GM04503 (cell line): ENCODE data around the gene ROBO1.
"Not testable (repeated sequence)": the region's sequence is repeated elsewhere in the genome, so short reads cannot be mapped to it uniquely, and the experiment has no call there.

Experiments used
- DNase-seq: peaks from one replicate; pipeline ENCODE4 v3.0.0-alpha.2; 2012; ENCODE audit warnings: low read depth

Gene ROBO1

DNA sequence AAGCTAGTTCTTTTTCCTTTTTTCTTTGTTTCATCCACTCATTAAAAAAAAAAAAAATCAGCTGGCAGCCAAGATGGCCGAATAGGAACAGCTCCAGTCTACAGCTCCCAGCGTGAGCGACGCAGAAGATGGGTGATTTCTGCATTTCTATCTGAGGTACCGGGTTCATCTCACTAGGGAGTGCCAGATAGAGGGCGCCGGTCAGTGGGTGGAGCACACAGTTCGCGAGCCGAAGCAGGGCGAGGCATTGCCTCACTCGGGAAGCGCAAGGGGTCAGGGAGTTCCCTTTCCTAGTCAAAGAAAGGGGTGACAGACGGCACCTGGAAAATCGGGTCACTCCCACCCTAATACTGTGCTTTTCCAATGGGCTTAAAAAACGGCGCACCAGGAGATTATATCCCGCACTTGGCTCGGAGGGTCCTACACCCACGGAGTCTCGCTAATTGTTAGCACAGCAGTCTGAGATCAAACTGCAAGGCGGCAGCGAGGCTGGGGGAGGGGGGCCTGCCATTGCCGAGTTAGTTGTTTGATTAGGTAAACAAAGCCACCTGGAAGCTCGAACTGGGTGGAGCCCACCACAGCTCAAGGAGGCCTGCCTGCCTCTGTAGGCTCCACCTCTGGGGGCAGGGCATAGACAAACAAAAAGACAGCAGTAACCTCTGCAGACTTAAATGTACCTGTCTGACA, 1092.5 kb downstream of the ROBO1 start:
- DNase-seq, result not testable (repeated sequence)

DNA sequence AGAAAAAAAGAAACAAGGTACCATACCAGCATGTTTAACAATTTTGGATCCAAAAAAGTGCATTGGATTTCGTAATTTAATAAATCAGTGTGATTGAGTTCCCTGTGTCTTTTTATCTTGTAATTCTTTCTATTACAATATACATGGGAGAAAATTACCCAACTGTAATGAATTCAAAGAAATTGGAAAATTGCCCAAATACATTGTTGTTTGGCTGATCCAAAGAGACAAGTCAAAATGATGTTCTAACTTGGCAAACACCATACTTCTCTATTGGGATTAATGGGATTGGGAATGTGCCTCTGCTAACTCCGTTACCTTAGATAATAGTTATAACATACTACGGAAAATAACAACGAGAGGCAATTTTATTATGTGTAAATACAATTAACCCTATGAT, 1097.1 kb downstream of the ROBO1 start:
- DNase-seq, result no peak

DNA sequence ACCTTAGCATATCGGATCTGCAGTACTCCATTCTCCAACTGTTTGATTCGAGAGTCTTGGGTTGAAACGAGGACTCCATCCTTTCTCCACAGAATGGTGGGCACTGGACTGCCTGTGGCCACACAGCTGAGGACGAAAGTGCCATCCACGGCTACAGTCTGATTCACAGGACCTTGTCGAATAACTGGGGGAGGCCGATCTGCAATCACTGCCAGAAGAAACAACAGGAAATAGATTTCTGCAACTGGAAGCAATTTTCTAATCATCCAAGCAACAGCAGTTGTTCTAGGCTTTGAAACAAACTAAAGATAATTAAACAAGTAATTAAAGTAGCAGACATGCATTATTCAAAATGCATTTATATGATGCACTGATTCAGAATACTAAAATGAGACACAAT, 1097.7 kb downstream of the ROBO1 start:
- DNase-seq, result no peak

DNA sequence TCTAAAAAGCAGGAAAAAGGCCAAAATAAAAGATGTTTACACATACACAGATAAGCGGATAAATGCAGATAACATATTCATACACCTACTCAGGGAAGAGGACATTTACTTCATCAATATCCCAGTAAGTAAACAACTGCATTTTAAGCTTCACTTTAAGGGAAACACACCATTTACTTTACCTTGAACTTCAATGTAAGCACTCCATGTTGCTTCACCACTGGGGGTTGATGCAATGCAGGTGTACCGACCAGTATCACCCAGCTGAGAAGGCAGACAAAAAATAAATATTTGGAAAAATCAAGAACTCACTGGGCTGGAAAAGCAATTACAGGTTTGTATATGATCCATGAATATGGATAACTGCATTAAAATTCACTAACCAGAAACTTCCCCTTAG, 1099.5 kb downstream of the ROBO1 start:
- DNase-seq, result no peak

DNA sequence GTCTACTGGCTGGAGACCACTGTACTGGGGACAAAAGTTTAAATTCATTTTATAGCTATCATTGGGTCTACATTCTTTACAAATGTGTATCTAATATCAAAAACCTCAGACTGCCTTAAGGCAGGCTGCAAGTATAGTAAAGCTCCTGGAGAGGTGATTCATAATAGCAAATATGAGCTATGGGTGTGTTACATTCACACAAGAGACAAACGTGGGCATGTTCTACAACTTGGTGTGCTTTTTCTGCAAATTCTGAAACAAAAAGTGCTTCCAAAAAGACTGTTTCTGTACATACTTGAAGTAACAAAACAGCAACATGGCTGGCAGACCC, 1101.4 kb downstream of the ROBO1 start:
- DNase-seq, result no peak

DNA sequence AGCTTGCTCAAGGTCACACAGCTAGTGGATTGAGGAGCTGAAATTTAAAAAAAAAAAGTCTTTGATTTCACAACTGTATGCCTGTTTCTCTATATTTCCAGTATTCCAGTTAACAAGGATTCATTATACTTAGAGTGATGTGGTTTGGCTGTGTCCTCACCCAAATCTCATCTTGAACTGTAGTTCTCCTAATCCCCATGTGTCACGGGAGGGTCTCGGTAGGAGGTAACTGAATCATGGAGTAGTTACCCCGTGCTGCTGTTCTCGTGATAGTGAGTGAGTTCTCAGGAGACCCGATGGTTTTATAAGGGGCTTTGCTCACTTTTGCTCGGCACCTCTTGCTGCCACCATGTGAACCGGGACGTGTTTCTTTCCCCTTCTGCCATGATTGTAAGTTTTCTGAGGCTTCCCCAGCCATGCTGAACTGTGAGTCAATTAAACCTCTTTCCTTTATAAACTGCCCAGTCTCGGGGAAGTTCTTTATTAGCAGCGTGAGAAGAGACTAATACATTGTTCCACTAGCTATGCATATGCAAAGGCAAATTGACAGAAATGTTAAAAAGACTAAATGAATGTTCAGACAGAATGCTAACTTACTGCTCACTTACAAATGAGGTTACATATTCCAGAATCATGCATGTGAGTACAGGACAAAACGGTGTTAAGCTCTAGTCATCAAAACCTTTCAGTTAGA, 1101.9 kb downstream of the ROBO1 start:
- no peak for DNase-seq

DNA sequence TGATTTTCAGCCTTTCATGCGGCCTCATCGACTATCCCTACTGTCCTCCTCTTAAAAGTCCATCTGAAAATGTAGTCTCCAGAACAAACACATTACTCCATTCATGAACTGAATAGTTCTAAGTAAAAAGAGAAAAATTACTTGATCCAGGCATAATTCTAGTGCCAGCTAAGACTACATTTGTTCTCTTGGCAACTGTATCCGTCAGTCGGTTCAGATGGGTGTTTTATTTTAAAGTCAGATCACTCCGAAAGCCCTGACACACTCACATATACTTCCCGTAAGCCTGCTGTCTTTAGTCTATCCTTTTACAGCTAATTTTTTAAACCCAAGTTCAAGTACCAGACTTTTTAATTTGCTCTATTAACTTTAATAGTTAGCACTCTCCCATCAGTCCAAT, 1102.7 kb downstream of the ROBO1 start:
- no peak for DNase-seq

DNA sequence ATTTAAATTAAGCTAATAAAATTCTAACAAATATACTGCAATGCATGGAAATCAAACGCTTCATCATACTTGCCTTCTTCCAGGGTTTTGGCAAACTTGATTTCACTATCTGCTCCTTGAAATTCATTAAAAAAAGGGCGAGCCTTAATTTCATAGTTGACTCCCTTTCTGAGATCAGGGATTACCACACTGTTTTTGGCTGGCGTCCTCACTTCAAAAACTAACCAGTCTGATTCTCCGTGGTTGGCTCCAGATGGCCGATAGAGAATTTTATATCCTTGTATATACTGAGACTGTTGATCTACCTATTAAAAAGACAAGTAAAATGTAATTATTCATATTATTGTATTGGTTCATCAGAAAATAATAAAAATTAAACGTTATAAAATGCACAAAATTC, 1106.8 kb downstream of the ROBO1 start:
- DNase-seq, result no peak

DNA sequence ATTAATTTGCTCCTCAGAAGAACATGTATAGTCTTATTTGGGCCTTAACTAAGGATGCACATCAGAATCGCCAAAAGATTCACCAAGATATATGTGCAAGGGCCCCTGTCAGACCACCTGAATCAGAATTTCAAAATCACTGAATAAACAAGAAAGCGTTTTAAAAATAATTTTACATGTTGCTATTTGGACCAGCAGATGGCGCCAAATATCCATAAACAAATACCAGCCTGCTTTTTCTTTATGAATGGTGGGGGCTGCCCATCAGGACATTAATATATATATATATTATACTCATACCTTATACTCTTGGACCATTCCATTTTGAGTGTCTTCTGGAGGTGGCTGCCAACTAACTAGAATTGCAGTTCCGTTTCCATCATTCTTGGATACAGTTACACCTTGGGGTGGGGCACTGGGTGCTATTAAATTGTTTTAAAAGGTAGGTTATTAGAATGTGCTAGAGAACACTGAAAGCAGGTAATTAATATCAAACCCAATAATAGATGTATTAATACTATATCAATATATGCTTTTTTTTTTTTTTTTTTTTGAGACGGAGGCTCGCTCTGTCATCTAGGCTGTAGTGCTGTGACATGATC, 1108.3 kb downstream of the ROBO1 start:
- DNase-seq, result no peak

DNA sequence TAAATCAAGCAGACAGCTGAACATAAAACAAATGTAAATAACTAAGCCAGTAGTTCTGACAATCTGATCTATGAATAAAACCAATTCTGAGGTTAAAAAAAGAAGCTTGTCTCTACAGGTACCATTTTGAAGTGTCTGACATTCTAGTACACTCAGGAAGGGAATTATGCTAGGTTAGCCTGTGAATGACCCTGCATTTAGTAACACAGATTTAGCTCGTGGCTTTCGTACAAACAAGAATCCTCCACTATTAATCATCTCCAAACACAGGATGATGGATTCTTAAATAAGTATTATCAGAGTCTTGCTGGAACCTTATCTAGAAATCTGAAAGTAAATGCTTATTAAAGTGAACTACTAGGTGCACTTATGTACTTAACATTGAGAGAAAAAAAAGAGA, 1120.1 kb downstream of the ROBO1 start:
- no peak for DNase-seq

DNA sequence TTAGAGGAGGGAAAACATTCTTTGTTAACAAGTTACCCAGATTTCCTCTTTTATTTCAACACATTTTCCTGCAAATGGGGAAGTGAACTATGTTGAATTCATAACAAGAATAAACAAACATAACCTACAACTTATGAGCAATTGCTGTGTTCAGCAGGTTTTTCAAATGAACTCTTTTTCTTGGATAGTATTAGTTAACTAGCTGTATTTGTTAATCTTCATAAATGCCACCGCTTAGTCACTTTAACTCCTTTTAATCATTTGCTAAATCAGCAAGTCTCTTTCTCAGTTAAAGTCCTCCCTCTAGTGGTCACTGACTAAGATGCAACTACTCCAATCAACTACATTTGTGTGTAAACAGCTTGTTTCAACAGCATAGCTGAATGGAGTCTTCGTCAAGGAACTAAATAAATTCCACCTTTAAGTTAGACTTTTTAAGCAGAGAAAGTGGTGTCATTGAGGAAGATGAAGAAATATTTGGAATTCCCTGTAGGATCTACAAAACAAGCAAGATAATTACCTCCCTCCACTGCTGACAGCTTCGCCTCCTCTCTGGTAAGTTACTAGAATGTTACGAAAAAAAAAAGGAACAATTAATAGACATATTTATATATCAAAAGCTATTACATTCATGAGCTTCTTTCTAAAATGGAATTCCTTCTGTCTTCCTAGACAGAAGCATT, 1122.0 kb downstream of the ROBO1 start:
- no peak for DNase-seq

DNA sequence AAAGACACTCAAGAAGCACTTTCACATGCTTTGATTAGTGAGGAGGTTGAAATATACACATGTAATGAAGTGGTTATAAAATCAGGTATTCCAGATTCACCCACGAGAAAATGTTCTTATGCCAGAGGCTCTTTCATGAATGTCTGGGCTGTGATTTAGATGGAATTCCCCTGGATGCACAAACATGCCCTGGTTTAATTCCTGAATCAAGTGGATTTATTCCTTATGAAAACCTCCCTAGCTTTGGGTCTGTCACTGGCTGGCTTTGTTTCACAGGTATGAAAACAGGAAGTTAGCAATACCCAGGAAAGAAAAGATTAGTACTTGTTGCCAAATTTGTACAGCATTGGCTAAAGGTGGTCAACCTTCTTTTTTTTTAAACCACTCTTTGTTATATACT, 1123.0 kb downstream of the ROBO1 start:
- DNase-seq, result no peak

DNA sequence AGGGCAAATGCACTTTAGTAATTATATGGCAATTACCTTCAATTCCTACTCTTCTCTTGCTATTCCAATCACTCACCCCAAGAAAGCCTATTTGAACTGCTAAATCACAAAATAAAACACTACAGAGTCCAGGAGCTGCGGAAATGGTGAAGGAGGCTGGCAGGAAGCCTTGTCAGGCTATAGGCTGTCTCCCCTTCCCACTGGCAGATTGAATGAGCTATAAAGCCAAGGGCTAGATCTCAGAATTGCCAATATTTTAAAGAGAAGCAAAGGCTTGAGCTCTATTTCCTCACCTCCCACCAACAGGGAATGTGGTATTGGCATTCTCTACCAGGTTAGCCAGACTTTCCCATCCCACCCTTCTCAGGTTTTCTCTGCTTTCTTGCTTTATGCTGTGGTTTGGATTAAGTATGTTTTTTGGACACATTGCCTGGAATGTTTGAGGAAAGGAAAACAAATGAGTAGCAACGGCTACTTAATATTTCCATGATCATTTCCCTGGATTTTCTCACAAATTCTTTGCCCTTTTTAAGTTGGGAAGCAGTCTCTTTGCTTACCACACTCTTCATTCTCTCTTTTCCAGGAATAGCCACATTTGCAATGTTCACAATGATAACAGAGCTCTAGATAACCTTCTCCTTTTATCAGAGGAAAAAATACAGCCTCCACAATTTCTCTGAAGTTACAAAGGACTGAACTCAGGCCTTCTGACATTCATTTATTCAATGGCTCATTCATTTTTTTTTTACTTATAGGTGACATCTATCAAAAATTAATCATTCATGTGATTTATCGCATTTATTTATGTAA, 1125.4 kb downstream of the ROBO1 start:
- no peak for DNase-seq

DNA sequence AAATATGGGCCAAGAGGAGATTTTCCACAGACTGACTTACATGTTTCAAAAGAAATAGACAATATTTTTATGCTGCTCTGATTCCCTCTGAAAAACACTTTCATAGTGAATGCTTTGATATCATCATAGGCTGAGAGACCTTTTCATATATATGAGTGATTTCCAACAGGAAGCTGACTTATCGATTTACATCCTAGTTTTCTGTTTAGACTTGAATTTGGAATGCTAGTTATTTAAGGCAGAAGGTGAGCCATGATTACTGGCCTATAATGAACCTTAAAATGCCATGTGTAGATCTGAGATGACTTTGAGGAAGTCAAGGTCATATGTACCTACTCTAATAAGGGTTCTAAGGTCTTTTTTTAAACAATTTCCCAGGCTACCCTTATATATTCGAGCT, 1126.1 kb downstream of the ROBO1 start:
- no peak for DNase-seq

DNA sequence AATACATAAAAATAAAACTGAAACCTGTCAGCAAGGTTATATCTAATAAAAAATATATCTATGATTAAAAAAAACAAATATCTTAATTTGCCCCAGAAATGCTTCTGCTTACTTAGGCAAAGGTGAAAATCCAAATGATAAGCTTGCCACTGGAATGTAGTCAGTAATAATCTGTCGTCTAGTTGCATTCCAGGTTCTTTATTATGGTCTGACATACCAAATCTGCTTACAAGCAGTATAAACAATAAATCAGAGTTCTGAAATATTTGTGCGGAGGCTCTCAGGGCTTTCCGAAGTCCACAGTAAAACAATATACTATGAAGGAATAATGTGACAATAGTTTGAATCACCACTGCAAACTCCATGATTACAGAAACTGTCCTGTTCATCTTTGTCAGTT, 1133.5 kb downstream of the ROBO1 start:
- DNase-seq, result no peak

DNA sequence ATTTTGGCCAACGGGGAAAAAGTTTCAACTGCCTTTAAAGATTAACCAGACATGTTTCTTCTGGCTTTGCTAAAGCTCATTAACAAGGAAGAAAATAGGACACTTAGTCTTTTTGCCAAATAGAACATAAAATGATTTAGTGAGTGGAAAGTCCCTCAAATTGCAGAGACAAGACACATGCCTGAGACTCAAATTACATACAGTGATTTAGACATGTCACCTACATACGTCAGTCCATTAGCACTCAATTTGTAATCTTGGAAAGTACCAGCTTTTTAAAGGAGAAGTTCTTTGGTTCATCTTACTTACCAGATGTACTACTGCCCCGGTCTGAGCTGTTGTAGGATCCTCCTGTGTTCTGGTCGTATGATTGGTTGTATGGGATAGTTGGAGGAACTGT, 1134.2 kb downstream of the ROBO1 start:
- DNase-seq, result no peak

DNA sequence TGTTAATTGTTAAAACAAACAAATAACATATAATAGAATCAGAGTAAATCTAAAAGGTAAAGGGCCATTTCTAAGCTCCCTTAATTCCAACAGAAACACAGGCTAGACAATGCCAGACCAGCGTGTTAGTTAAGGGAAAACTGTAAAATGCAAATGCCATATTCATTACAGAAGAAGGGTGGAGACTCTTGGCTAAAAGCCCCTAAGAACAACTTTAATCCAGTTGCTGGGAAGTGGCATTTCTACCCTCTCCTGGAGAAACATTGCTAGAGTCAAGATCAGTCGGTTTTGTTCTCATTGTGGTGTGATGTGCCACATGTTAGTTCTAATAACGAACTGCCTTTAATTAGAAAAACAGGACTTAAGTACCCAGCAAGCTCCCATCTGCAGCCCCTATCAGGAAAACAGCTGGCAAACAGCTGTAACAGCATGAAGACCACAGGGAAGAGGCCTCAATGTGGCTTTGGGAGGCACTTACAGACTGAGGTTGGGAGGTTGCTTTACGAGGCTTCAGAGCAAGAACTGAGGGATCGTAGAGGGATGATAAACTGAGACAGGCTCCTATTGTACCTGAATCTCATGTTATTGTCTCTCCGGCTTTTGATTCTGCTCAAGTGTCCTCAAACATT, 1134.8 kb downstream of the ROBO1 start:
- DNase-seq, result no peak

DNA sequence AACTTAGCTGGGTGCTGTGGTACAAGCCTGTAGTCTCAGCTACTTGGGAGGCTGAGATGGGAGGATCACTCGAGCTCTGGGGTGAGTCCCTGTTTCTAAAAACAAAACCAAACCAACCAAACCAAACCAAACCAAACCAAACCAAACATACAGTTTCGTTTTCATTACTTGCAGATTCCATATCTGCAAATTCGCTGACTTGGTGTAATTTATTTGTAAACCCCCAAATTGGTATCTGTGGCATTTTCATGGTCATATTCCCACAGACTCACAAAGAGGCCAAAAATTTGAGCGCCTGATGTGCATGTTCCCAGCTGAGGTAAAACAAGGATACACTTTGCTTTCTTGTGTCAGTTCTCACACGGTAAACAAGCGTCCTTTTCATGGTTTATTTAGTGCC, 1138.3 kb downstream of the ROBO1 start:
- no peak for DNase-seq

DNA sequence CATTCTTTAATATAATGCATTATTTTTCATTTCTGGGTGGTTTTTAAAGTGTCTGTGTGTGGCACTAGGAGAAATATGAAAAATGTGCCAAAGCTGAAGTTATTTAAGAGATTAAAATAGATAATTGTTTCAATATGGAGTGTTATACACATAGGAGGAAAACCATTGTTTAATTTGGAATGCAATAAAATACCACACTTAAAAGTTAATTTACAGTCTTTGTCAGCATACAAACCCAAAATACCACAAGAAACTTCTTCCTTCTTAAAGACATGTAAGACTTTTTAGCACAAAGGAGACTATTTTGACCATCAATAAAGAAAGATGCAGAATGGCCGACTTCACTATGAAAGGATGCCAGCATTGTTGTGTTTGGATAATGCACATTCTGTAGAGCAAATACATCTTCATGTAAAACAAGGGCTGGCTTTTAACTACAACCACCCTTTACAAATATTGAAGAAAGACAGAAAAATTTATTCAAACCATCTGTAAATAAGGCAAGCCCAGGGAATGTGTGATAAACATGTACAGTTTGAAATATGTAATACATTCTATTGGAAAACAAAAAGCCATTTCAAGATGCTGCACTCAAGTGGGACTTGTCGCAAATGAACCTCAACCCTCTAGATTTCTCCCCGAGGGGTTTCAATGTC, 1146.6 kb downstream of the ROBO1 start:
- peak; percentile 7 for DNase-seq

DNA sequence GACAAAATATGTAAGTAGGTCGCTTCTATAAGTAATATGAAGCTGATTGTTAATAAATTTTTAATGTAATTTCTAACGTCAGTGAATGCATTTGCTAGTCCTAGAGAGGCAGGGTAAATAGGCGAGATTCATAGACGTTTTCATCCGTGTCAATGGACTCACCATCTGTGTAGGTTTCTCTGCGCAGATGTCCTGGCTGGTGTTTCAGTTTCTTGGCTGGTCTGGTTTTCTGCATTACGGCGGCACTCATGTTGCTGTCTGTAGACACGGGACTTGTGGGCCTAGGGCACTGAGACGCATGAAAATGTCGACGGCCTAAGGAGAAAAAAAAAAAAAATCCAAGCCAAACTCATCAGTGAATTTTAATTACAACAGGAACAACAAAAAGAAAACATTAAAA, 1153.3 kb downstream of the ROBO1 start:
- DNase-seq, result no peak

DNA sequence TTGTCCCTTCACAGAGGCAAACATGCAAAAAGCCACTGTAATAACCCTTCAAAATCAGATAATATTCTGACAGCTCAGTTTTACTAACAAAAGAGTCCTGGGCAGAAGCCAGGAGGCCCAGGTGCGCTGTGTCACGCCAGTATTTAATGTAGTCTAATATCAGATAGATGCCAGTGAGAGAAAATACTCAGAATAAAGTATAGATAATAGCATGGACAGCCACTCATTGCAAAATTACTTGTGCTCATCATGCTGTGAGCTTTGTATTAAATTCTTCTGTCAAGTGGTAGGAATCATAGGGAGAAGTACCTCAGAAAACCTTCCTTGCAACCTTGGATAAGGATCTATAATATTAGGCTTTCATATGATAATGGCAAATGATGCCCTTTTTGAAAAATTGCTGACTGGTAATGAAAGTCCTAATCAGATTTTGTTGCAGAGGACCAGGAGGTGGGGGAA, 1154.3 kb downstream of the ROBO1 start:
- no peak for DNase-seq
